NCI-H226 (cell line): ENCODE data around the gene MSTN.

Experiments used
- DNase-seq: peaks from one replicate; pipeline ENCODE4 v3.0.0-alpha.2; 2015

Gene MSTN

DNA sequence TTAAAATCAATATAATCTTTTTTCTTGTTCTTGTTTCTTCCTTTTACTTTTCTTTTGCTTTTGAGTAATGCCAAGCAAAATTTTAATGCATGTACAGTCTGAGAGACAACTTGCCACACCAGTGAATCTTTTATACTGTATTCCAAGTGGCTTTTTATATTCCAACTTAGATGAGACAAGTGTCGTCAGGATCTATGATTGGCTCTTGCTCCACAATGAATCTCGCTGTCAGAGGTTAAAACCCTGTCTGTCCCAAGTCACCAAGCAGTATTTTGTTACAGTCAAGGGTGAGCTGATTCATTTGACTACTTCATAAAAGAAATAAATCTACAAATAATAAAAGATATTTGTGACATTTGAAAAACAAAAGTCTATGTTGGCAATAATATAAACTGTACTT, at the start of gene MSTN:
MSTN (minus strand) TSS at position 129 of the 400 bp plus-strand sequence. CDS start 133 bp downstream, outside the sequence.
- DNase-seq: no peak

DNA sequence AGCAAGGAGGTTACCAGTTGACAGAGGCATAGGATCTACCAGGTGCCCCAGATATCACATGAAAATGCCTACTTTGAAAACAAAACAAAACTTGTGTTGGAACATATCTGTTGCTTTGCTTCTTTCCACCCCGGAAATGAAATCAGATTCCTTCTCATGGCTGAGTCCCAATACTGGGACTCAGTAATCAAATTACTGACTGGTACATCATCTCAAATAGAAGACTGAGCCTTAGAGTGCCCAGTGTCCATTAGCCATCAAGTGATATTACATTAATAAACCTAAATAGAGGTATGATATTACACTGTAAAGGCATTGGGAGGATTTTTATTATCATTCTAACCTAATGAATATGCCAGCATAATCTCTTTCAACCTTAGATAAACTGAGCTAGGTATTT, 48.6 kb upstream of the MSTN start:
- DNase-seq: no peak

DNA sequence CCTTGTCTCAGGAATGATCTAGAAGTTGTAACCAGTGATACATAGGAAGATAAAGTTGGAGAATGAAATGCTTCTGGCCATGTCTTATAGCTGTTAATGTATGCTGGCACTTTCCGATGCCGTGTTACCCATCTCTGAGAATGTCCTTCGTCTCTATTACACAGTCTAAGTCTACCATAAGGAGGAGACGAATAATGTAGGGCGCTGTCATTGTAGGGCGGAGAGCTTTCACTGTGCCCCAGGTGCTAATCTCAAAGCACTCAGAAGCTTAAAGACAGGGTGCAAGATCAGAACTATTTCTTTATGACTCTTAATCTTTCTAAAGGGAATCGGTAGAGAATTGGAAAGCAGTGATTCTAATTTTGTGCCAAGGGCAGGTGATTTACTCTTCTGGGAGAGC, 48.2 kb upstream of the MSTN start:
- no peak for DNase-seq

- peak; percentile 12 for DNase-seq
These were observed 47.6 kb upstream of the MSTN start for GRCh38 chr2:190110131-190110530.

DNA sequence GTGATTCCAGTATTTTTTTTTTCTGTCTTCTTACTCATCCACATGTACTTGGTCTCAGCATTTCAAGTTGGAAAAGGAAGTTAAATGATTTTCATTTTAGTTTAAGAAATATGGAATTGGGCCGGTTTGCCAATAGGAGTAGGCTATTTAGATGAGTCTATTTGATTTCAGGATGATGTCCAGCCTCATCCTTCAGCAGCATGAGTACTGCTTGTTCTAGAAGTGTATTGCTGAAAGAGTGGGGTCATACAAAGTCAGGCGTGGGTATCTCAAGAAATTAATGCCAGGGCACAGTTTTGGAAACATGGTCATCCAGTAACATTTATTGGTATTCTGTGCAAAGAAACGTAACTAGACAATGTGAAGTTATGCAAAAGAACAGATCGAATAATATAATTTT, 44.9 kb upstream of the MSTN start:
- DNase-seq: no peak

DNA sequence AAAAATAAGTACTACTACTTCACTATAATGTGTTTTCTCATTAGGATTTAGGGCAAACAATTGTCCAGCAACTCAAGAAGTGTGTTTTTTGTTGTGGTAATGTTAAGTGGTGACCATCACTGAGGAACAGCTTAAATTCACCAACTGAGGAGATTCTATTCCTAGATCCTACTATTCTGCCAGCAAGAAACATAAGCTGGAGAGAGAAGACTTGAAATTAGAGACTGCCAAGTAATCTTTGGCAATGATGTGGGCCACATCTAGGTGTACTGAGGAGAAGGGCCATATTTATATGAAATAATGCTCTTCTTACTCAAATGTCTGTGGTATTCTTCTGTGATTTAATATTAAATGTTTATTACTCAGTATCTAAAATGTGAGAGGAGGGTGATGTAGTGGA, 44.3 kb upstream of the MSTN start:
- DNase-seq: no peak

DNA sequence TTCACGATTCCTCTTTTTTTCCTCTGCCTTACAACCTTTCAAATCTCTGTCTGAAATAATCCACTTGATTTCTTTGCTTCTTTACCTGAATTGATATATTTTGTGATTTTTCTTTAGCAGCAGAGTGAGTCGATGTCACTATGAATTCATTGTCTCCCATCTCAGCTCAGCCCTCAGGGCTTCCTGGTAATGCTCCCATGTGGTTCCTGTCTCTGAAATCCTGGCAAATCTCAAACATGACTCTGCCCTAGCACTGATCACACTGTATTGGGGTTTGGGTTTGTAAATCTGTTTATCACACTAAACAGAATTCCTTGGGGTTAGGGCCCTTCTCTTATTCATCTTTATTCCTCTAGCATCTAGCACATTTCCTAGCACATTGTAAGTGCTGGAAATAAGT, 43.0 kb upstream of the MSTN start:
- DNase-seq: peak; percentile 20

- DNase-seq: no peak
These were observed 40.6 kb upstream of the MSTN start for GRCh38 chr2:190103144-190103543.

- DNase-seq: no peak
These were observed 37.6 kb upstream of the MSTN start for GRCh38 chr2:190099890-190100697.

DNA sequence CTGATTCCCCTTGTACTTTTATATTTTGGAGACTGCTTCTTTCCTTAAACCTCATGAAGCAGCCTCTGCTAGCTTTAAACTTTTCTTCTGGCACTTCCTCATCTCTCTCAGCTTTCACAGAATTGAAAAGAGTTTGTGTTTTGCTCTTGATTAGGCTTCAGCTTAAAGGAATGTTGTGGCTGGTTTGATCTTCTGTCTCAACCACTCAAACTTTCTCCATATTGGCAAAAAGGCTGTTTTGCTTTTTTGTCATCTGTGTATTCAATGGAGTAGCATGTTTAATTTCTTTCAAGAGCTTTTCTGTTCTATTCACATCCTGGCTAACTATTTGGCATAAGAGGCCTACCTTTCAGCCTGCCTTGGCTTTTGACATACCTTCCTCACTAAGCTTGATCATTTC, 36.3 kb upstream of the MSTN start:
- DNase-seq: no peak

DNA sequence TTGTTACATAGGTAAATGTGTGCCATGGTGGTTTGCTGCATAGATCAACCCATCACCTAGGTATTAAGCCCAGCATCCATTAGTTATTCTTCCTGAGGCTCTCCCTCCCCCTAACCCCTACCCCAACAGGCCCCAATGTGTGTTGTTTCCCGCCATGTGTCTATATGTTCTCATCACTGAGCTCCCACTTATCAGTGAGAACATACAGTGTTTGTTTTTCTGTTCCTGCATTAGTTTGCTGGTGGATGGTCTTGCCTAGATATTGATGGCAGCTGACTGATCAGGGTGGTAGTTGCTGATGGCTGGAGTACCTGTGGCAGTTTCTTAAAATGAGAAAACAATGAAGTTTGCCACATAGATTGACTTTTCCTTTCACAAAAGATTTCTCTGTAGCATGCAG, 34.6 kb upstream of the MSTN start:
- no peak for DNase-seq

- no peak for DNase-seq
These were observed 31.9 kb upstream of the MSTN start for GRCh38 chr2:190094316-190094871.

GRCh38 chr2:190093793-190094192, 31.3 kb upstream of the MSTN start:
- no peak for DNase-seq

DNA sequence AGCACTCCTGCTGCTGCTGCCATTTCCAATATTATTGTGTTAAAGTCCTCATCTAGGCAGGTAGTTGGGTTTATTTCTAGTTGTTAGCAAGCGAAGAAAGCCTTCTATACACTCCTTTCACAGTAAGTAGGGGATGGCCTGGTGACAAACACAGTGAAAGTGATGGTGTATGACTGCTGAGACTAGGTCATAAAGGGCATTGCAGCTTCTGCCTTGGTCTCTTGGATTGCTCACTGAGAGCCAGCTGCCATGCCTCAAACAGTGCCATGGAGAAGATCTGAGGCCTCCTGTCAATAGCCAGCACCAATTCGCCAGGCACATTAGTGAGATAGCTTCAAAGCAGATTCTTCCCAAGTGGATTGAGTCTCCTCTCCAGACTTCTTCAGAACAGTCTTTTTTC, 27.6 kb upstream of the MSTN start:
- DNase-seq: no peak

- peak; percentile 39 for DNase-seq
These were observed 26.4 kb upstream of the MSTN start for GRCh38 chr2:190088917-190089316.

GRCh38 chr2:190084704-190085103, 22.2 kb upstream of the MSTN start:
- DNase-seq: no peak

DNA sequence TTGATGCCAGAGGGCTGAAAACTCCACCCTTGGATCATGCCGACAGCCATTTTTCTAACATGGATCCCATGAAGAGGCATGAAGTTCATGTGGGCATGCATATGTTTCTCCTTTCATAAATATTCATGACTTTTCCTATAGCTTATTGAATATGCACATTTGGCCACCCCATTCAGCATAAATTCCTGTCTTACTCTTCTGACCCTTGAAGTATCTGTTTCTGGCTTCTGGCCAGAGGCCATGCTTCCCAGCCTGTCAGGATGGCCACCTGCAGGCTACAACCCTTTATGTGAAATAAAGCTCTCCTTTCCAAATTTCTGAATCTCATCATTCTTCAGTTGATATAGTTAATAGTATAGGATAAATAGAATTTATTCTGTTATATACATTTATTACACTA, 19.6 kb upstream of the MSTN start:
- DNase-seq: no peak

GRCh38 chr2:190080527-190081049, 18.1 kb upstream of the MSTN start:
- DNase-seq: no peak

GRCh38 chr2:190079160-190079559, 16.6 kb upstream of the MSTN start:
- no peak for DNase-seq

- no peak for DNase-seq
These were observed 13.1 kb upstream of the MSTN start for GRCh38 chr2:190075623-190076022.

- peak; percentile 22 for DNase-seq
These were observed 7.6 kb upstream of the MSTN start for GRCh38 chr2:190069936-190070696.

DNA sequence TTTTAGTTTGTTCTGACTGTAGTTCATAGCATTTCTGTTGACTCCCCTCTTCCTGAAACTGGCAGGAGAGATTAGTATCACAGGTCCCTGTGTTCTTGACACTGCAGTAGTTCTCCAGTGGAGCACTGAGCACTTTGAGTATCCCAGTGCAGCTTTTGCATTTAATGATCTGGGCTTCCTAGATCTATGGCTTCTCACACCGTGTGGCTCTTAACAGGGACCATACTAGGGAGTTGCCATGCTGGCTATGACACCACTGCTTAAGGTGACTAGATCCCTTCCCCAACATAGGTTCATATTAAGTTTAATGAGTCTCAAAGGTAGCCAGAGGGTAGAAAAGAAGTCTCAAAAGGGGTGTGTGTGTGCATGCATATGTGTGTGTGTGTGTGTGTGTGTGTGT, 6.2 kb upstream of the MSTN start:
- no peak for DNase-seq

GRCh38 chr2:190065839-190066238, 3.3 kb upstream of the MSTN start:
- DNase-seq: no peak

- no peak for DNase-seq
These were observed 1.1 kb upstream of the MSTN start for GRCh38 chr2:190063624-190064023.
